Measurements from ENCODE around the gene ZNF524.

ZNF524 gene

GRCh38 chr19:55579766-55580621, 20.1 kb upstream of the ZNF524 start:
- TF ChIP-seq SIN3A (IDR thresholded peaks at IDR 0.05; ENCODE audit: borderline replicate concordance, insufficient read depth, low read length) = no peak
- TF ChIP-seq POLR2AphosphoS5 (IDR thresholded peaks at IDR 0.05; ENCODE audit: low read depth, low read length) = no peak
- TF ChIP-seq FOXP2 (optimal IDR thresholded peaks at IDR 0.05; ENCODE audit: borderline replicate concordance, extremely low read depth, extremely low read length, insufficient read depth) = no peak

- TF ChIP-seq REST (IDR thresholded peaks at IDR 0.05; ENCODE audit: insufficient read depth in 1 of 2, low read depth in 2 of 2, low read length in 2 of 2) (peak in 1 of 2 experiments; percentile 71; a peak in 2 of 4 replicates), FOXP2 (optimal IDR thresholded peaks at IDR 0.05; ENCODE audit: borderline replicate concordance, extremely low read depth, extremely low read length, insufficient read depth) (peak; percentile 23), TAF1 (IDR thresholded peaks at IDR 0.05; ENCODE audit: borderline replicate concordance, insufficient read depth, low read length) (0 out of 2 replicates have a peak, but pooled peaks have one; percentile 40), SIN3A (IDR thresholded peaks at IDR 0.05; ENCODE audit: borderline replicate concordance, insufficient read depth, low read length) (peak; percentile 24; the same call in 1 of the 2 replicates), POLR2AphosphoS5 (IDR thresholded peaks at IDR 0.05; ENCODE audit: low read depth, low read length) (peak; percentile 53; the same call in 1 of the 2 replicates)
These were observed 19.4 kb upstream of the ZNF524 start, which contains the start of gene ZNF579 for GRCh38 chr19:55580628-55581144. ZNF579 (minus strand) TSS chr19:55580848; CDS start chr19:55579639, 1,209 bp downstream.

- TF ChIP-seq TAF1 (IDR thresholded peaks at IDR 0.05; ENCODE audit: borderline replicate concordance, insufficient read depth, low read length) (peak; percentile 14; the same call in 1 of the 2 replicates), SIN3A (IDR thresholded peaks at IDR 0.05; ENCODE audit: borderline replicate concordance, insufficient read depth, low read length) (peak; percentile 79; the same call in 1 of the 2 replicates), POLR2AphosphoS5 (IDR thresholded peaks at IDR 0.05; ENCODE audit: low read depth, low read length) (no peak), REST (IDR thresholded peaks at IDR 0.05; ENCODE audit: insufficient read depth in 1 of 2, low read depth in 2 of 2, low read length in 2 of 2) (peak; percentile 91 to 99)
These were observed 18.8 kb upstream of the ZNF524 start for GRCh38 chr19:55581145-55581822.

- TF ChIP-seq FOXP2 (optimal IDR thresholded peaks at IDR 0.05; ENCODE audit: borderline replicate concordance, extremely low read depth, extremely low read length, insufficient read depth) = no peak
These were observed 18.3 kb upstream of the ZNF524 start for GRCh38 chr19:55581823-55582223.

- TF ChIP-seq POLR2AphosphoS5 (IDR thresholded peaks at IDR 0.05; ENCODE audit: low read depth, low read length) = no peak
- no peak for TF ChIP-seq TAF1 (IDR thresholded peaks at IDR 0.05; ENCODE audit: borderline replicate concordance, insufficient read depth, low read length)
- TF ChIP-seq REST (IDR thresholded peaks at IDR 0.05; ENCODE audit: insufficient read depth in 1 of 2, low read depth in 2 of 2, low read length in 2 of 2) = no peak
- no peak for TF ChIP-seq FOXP2 (optimal IDR thresholded peaks at IDR 0.05; ENCODE audit: borderline replicate concordance, extremely low read depth, extremely low read length, insufficient read depth)
- TF ChIP-seq SIN3A (IDR thresholded peaks at IDR 0.05; ENCODE audit: borderline replicate concordance, insufficient read depth, low read length) = no peak
These were observed 15.2 kb upstream of the ZNF524 start for GRCh38 chr19:55584871-55585270.
